PFSK-1 (cell line): ENCODE data around the gene KIF15.

Experiments
- FOXP2 ChIP-seq: optimal IDR thresholded peaks from 2 replicates; pipeline ENCODE3; 2011; ENCODE audit warnings: borderline replicate concordance, control low read depth, inconsistent platforms; ENCODE audit not compliant: insufficient read depth; ENCODE audit errors: extremely low read length, extremely low read depth
- POLR2AphosphoS5 ChIP-seq: IDR thresholded peaks from 2 replicates; pipeline ENCODE4 v1.6.1; 2012; ENCODE audit warnings: low read depth, mild to moderate bottlenecking, control low read depth, low read length, moderate library complexity
- REST ChIP-seq, 2 experiments: IDR thresholded peaks; 2 replicates each; pipeline versions ENCODE4 v1.6.1 to v1.8.0; 2011 to 2012; ENCODE audit warnings: low read depth in 2 of 2, low read length in 2 of 2, control low read depth in 1 of 2, inconsistent platforms in 1 of 2, mild to moderate bottlenecking in 1 of 2, moderate library complexity in 1 of 2; ENCODE audit not compliant: insufficient read depth in 1 of 2
- SIN3A ChIP-seq: IDR thresholded peaks from 2 replicates; pipeline ENCODE4 v1.6.1; 2012; ENCODE audit warnings: mild to moderate bottlenecking, low read length, moderate library complexity, borderline replicate concordance; ENCODE audit not compliant: insufficient read depth
- TAF1 ChIP-seq: IDR thresholded peaks from 2 replicates; pipeline ENCODE4 v1.6.1; 2012; ENCODE audit warnings: low read length, control low read depth, borderline replicate concordance; ENCODE audit not compliant: insufficient read depth

The KIF15 gene

DNA sequence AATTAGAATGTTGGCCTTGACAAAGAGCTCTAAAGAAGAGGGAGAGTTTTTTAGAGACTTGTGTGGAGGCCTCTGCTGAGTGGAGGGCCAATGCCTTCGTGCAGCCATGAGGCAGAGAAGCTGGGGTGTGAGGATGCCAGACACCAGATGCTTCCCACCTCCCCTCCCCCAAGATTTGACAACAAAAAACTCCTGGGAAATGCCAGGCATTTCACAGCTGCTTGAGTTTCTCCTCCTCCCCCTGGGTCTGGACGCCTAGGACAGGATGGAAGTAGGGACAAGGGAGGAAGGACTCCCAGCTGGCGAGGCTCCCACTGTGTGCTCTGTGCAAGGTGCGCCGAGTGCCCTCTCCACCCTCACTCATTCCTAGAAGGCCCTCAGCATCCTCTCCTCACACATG lies 132.9 kb downstream of the KIF15 start:
- no peak for TF ChIP-seq TAF1
- no peak for TF ChIP-seq FOXP2
- TF ChIP-seq POLR2AphosphoS5: no peak
- TF ChIP-seq REST (IDR thresholded peaks at IDR 0.05; ENCODE audit: insufficient read depth in 1 of 2, low read depth in 2 of 2, low read length in 2 of 2): no peak
- no peak for TF ChIP-seq SIN3A

- no peak for TF ChIP-seq TAF1
- no peak for TF ChIP-seq REST (IDR thresholded peaks at IDR 0.05; ENCODE audit: insufficient read depth in 1 of 2, low read depth in 2 of 2, low read length in 2 of 2)
- TF ChIP-seq POLR2AphosphoS5: no peak
- TF ChIP-seq FOXP2: no peak
- TF ChIP-seq SIN3A: no peak
Measured at GRCh38 chr3:44896440-44896839, 134.8 kb downstream of the KIF15 start.

DNA sequence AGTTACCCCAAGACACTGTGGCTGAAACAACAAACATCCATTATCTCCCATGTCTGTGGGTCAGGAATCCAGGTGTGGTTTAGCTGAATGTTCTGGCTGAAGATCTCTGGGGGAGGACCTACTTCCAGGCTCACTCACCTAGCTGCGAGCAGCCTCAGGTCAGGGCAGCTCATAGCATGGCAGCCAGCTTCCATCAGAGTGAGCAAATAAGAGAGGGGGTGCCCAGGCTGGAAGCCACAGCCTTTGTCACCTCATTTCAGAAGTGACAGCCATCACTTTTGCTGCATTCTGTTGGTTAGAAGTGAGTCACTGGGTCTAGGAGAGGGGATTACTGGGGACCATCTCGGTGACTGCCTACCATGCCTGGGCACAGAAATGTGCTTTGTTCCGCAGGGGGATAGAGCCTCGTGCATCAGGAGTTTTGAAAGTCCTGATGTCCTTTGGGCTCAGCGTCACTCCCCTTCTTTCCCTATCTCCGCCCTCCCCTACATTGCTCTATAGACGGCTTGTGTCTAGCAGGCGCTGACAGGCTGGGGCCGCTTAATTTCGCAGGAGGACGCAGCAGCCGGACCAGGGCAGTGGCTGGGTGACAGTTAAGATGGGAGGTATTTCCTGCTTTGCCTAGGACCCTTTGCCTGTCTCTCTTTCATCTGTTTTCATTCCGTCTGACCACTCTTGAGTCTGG lies 138.2 kb downstream of the KIF15 start:
- no peak for TF ChIP-seq SIN3A
- TF ChIP-seq REST (IDR thresholded peaks at IDR 0.05; ENCODE audit: insufficient read depth in 1 of 2, low read depth in 2 of 2, low read length in 2 of 2): no peak
- no peak for TF ChIP-seq TAF1
- no peak for TF ChIP-seq POLR2AphosphoS5
- TF ChIP-seq FOXP2: no peak

DNA sequence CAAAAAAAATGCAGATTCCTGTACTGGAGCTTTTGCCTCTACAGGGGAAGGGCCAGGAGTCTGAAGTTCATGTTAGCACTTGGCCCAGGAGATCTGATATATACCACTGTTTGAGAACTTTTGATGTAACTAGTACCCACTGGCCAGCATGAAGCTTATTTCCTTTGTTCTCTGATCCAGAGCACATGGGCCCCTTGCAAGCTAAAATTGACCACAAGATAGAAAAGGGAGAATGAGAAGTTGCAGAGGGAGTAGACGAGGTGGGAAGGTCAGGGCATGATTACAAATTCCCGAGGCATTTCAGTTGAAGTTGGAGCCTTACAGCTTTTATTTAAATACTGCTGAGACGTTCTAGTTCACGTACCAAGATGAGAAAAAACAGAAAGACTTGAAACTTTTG lies 141.0 kb downstream of the KIF15 start:
- TF ChIP-seq POLR2AphosphoS5 (no peak), SIN3A (no peak), REST (IDR thresholded peaks at IDR 0.05; ENCODE audit: insufficient read depth in 1 of 2, low read depth in 2 of 2, low read length in 2 of 2) (no peak), FOXP2 (no peak), TAF1 (no peak)
